Astrocyte (in vitro differentiated cells and primary cell): ENCODE measurements around the gene TBXAS1. TPM values are rescaled to one million over a fixed set of nuclear protein-coding genes. Genes with fewer than 3 reads are reported as not detected.

Experiments used
- DNase-seq: peaks from one replicate; pipeline ENCODE4 v3.0.0-alpha.2; 2010; ENCODE audit warnings: low read depth
- FAIRE-seq: peaks from 2 replicates; lab custom pipeline; 2011; peaks lifted over from hg19 to GRCh38; lab: Jason Lieb, UNC
- H2AFZ ChIP-seq: 2 replicates; pipeline ENCODE4 v1.6.0; 2012; ENCODE audit warnings: low read depth, low read length, inconsistent platforms
- H3K27ac ChIP-seq: 2 replicates; pipeline ENCODE4 v1.5.1; 2011; ENCODE audit warnings: low read depth, low read length, inconsistent platforms
- H3K27me3 ChIP-seq: 2 replicates; pipeline ENCODE4 v1.6.0; 2011; ENCODE audit warnings: low read length, inconsistent platforms; ENCODE audit not compliant: insufficient read depth
- H3K36me3 ChIP-seq: 2 replicates; pipeline ENCODE4 v1.5.1; 2011; ENCODE audit warnings: low read length, inconsistent platforms; ENCODE audit not compliant: insufficient read depth
- H3K4me1 ChIP-seq: 2 replicates; pipeline ENCODE4 v1.5.1; 2011; ENCODE audit warnings: low read length, inconsistent platforms; ENCODE audit not compliant: insufficient read depth
- H3K4me2 ChIP-seq: 2 replicates; pipeline ENCODE4 v1.6.0; 2012; ENCODE audit warnings: low read length, inconsistent platforms
- H3K4me3 ChIP-seq: 2 replicates; pipeline ENCODE4 v1.5.1; 2011; ENCODE audit warnings: low read depth, mild to moderate bottlenecking, low read length, inconsistent platforms; ENCODE audit not compliant: insufficient read depth
- H3K79me2 ChIP-seq: 2 replicates; pipeline ENCODE4 v1.6.0; 2012; ENCODE audit warnings: mild to moderate bottlenecking, low read length, inconsistent platforms; ENCODE audit not compliant: insufficient read depth
- H3K9ac ChIP-seq: 2 replicates; pipeline ENCODE4 v1.6.0; 2012; ENCODE audit warnings: mild to moderate bottlenecking, low read length, inconsistent platforms
- H3K9me3 ChIP-seq: 2 replicates; pipeline ENCODE4 v1.5.1; 2012; ENCODE audit warnings: low read depth, mild to moderate bottlenecking, low read length, inconsistent platforms; ENCODE audit not compliant: insufficient read depth
- H4K20me1 ChIP-seq: 2 replicates; pipeline ENCODE4 v1.6.0; 2012; ENCODE audit warnings: low read length, inconsistent platforms; ENCODE audit not compliant: insufficient read depth
- H3K27ac Mint-ChIP-seq: one replicate; pipeline ENCODE4 v1.8.0; 2021; ENCODE audit warnings: mild to moderate bottlenecking, mixed read lengths; ENCODE audit not compliant: unreplicated experiment
- H3K27me3 Mint-ChIP-seq: one replicate; pipeline ENCODE4 v1.8.0; 2021; ENCODE audit warnings: low read depth, mixed read lengths; ENCODE audit not compliant: unreplicated experiment
- H3K36me3 Mint-ChIP-seq: one replicate; pipeline ENCODE4 v1.8.0; 2021; ENCODE audit warnings: low read depth, mixed read lengths; ENCODE audit not compliant: unreplicated experiment
- H3K4me1 Mint-ChIP-seq: one replicate; pipeline ENCODE4 v1.8.0; 2021; ENCODE audit warnings: low read depth, mixed read lengths; ENCODE audit not compliant: unreplicated experiment
- H3K4me3 Mint-ChIP-seq: one replicate; pipeline ENCODE4 v1.8.0; 2021; ENCODE audit warnings: mild to moderate bottlenecking, moderate library complexity, mixed read lengths; ENCODE audit not compliant: unreplicated experiment
- H3K9me3 Mint-ChIP-seq: one replicate; pipeline ENCODE4 v1.8.0; 2021; ENCODE audit warnings: mild to moderate bottlenecking, mixed read lengths; ENCODE audit not compliant: unreplicated experiment
- CTCF ChIP-seq: IDR thresholded peaks from 2 replicates; pipeline ENCODE4 v1.5.1; 2011; ENCODE audit warnings: low read depth, mild to moderate bottlenecking, inconsistent platforms, low read length, moderate library complexity; ENCODE audit not compliant: insufficient read depth
- EZH2 ChIP-seq: IDR thresholded peaks from 2 replicates; pipeline ENCODE4 v1.6.1; 2012; ENCODE audit warnings: mild to moderate bottlenecking, low read length, inconsistent platforms; ENCODE audit not compliant: insufficient read depth
- total RNA-seq: library from RNA; stranded (reverse); gene quantifications from 2 replicates; pipeline ENCODE4 v1.2.1, GENCODE V29; 2021

TBXAS1 gene
- total RNA-seq, 1 donor from 2014 or later = 1.1 TPM

- no peaks in the 10 kb centered on the region for H3K9me3 ChIP-seq
- TF ChIP-seq EZH2 = no peak
- TF ChIP-seq CTCF = no peak
- H3K79me2 ChIP-seq = no peaks in the 10 kb centered on the region
- H3K36me3 Mint-ChIP-seq = no peaks in the 10 kb centered on the region
- H2AFZ ChIP-seq = no peak overlapping the region
- no peak for FAIRE-seq
- H3K4me1 Mint-ChIP-seq = no peaks in the 10 kb centered on the region
- H3K4me3 Mint-ChIP-seq = no peak overlapping the region
- no peaks in the 10 kb centered on the region for H3K4me1 ChIP-seq
- no peaks in the 10 kb centered on the region for H3K27me3 ChIP-seq
- no peak overlapping the region for H3K9ac ChIP-seq
- H3K9me3 Mint-ChIP-seq = no peaks in the 10 kb centered on the region
- no peak overlapping the region for H3K4me3 ChIP-seq
- H3K4me2 ChIP-seq = no peak overlapping the region
- no peaks in the 10 kb centered on the region for H4K20me1 ChIP-seq
- DNase-seq = no peak
- no peak overlapping the region for H3K27ac ChIP-seq
- no peaks in the 10 kb centered on the region for H3K36me3 ChIP-seq
- no peak overlapping the region for H3K27ac Mint-ChIP-seq
- H3K27me3 Mint-ChIP-seq = peaks cover 4% of the 10 kb centered on the region
These were observed 171.7 kb downstream of the TBXAS1 start for GRCh38 chr7:140000666-140001268.

GRCh38 chr7:140003913-140004382 lies 174.9 kb downstream of the TBXAS1 start:
- Histone ChIP-seq H3K4me1 (no peaks in the 10 kb centered on the region), H3K4me2 (no peak overlapping the region), H3K4me3 (no peak overlapping the region), H4K20me1 (no peaks in the 10 kb centered on the region), H3K9ac (no peak overlapping the region), H3K9me3 (no peaks in the 10 kb centered on the region), H3K27me3 (peaks cover 5% of the 10 kb centered on the region), H3K79me2 (no peaks in the 10 kb centered on the region), H3K27ac (no peak overlapping the region), H2AFZ (no peak overlapping the region), H3K36me3 (no peaks in the 10 kb centered on the region)
- TF ChIP-seq EZH2 = no peak
- peak; percentile 82 for TF ChIP-seq CTCF
- Mint-ChIP-seq H3K4me3 (no peak overlapping the region), H3K4me1 (no peaks in the 10 kb centered on the region), H3K9me3 (no peaks in the 10 kb centered on the region), H3K27me3 (peaks cover 20% of the 10 kb centered on the region), H3K36me3 (no peaks in the 10 kb centered on the region), H3K27ac (no peak overlapping the region)
- DNase-seq = peak; percentile 26
- no peak for FAIRE-seq

GRCh38 chr7:140004672-140005071 lies 175.6 kb downstream of the TBXAS1 start:
- no peak for DNase-seq

More at GRCh38 chr7:140004672-140005071, 175.6 kb downstream of the TBXAS1 start:
- no peaks in the 10 kb centered on the region for H4K20me1 ChIP-seq
- no peaks in the 10 kb centered on the region for H3K79me2 ChIP-seq
- no peaks in the 10 kb centered on the region for H3K9me3 ChIP-seq
- no peak for FAIRE-seq
- no peak overlapping the region for H3K4me3 Mint-ChIP-seq
- H3K27ac Mint-ChIP-seq = no peak overlapping the region
- H3K4me1 Mint-ChIP-seq = no peaks in the 10 kb centered on the region
- H3K27ac ChIP-seq = no peak overlapping the region
- no peak overlapping the region for H3K4me2 ChIP-seq
- H2AFZ ChIP-seq = no peak overlapping the region
- no peaks in the 10 kb centered on the region for H3K9me3 Mint-ChIP-seq
- TF ChIP-seq CTCF (no peak), EZH2 (no peak)
- H3K4me3 ChIP-seq = no peak overlapping the region
- peaks cover 5% of the 10 kb centered on the region for H3K27me3 ChIP-seq
- H3K4me1 ChIP-seq = no peaks in the 10 kb centered on the region
- H3K36me3 Mint-ChIP-seq = no peaks in the 10 kb centered on the region
- H3K27me3 Mint-ChIP-seq = peaks cover 22% of the 10 kb centered on the region
- H3K36me3 ChIP-seq = no peaks in the 10 kb centered on the region
- no peak overlapping the region for H3K9ac ChIP-seq
